ENCODE results near the gene FALEC.

The FALEC gene

DNA sequence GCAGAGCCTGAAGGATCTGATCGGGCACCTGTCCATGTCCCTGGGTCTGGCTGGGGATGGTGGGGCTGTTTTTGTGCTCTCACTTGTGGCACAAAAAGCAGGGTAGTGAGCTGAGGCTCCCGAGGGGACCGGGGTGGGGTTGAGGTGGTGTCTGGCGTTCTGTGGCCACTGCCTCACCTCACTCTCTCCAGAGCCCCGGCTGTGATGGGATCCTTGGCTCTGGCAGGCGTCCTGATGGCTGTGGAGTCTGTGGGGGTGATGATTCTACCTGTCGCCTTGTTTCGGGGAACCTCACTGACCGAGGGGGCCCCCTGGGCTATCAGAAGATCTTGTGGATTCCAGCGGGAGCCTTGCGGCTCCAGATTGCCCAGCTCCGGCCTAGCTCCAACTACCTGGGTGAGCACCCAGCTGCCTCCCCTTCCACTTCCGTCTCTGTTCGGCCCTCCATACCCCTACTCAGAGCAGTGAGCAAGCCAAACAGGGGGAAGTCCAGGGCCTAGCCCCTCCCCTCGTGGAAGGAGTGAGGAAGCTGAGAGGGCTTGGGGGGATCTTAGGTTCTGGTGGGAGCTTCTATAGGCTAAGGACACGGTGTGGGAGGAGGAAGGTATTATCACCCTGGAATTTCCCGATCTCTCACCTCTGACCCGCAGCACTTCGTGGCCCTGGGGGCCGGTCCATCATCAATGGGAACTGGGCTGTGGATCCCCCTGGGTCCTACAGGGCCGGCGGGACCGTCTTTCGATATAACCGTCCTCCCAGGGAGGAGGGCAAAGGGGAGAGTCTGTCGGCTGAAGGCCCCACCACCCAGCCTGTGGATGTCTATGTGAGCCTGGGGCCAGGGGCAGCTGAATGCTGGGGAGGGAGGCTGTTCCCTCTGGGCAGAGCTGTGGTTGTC, 40.7 kb downstream of the FALEC start:
- H3K4me3 ChIP-seq (ENCODE audit: low read depth, low read length): no peak overlapping the region
- in situ Hi-C loops (cut with HindIII; ENCODE audit: low sequenced_read_pairs): no loop called here
- no peak for DNase-seq (ENCODE audit: low read depth)
- TF ChIP-seq, protein P1, sequence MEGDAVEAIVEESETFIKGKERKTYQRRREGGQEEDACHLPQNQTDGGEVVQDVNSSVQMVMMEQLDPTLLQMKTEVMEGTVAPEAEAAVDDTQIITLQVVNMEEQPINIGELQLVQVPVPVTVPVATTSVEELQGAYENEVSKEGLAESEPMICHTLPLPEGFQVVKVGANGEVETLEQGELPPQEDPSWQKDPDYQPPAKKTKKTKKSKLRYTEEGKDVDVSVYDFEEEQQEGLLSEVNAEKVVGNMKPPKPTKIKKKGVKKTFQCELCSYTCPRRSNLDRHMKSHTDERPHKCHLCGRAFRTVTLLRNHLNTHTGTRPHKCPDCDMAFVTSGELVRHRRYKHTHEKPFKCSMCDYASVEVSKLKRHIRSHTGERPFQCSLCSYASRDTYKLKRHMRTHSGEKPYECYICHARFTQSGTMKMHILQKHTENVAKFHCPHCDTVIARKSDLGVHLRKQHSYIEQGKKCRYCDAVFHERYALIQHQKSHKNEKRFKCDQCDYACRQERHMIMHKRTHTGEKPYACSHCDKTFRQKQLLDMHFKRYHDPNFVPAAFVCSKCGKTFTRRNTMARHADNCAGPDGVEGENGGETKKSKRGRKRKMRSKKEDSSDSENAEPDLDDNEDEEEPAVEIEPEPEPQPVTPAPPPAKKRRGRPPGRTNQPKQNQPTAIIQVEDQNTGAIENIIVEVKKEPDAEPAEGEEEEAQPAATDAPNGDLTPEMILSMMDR (IDR thresholded peaks at IDR 0.05; ENCODE audit: low read depth, low read length, missing control alignments): no peak

DNA sequence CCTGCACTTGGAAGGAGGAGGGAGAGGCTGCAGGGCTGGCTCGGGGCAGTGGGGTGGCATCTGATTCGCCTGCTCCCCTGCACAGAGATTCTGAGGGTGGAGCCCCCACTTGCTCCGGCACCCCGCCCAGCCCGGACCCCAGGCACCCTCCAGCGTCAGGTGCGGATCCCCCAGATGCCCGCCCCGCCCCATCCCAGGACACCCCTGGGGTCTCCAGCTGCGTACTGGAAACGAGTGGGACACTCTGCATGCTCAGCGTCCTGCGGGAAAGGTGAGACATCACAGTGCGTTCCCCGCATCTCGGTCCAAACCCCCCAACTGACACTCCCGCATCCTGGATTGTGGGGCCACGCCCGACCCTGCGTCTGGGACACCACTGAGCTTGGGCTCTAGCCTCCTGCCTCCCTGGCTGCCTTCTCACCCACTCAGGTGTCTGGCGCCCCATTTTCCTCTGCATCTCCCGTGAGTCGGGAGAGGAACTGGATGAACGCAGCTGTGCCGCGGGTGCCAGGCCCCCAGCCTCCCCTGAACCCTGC, 41.6 kb downstream of the FALEC start:
- in situ Hi-C loops (cut with HindIII; ENCODE audit: low sequenced_read_pairs): no loop called here
- DNase-seq (ENCODE audit: low read depth): no peak
- TF ChIP-seq, protein P1 (IDR thresholded peaks at IDR 0.05; ENCODE audit: low read depth, low read length, missing control alignments): no peak

GRCh38 chr1:150557813-150558212, 42.3 kb downstream of the FALEC start:
- in situ Hi-C loops (cut with HindIII; ENCODE audit: low sequenced_read_pairs): no loop called here
- H3K4me3 ChIP-seq (ENCODE audit: low read depth, low read length): no peak overlapping the region
- DNase-seq (ENCODE audit: low read depth): no peak
- TF ChIP-seq, protein P1 (IDR thresholded peaks at IDR 0.05; ENCODE audit: low read depth, low read length, missing control alignments): no peak

More for the DNA sequence above, 41.6 kb downstream of the FALEC start:
- H3K4me3 ChIP-seq (ENCODE audit: low read depth, low read length): no peak overlapping the region

- no peak for DNase-seq (ENCODE audit: low read depth)
- TF ChIP-seq, protein P1 (IDR thresholded peaks at IDR 0.05; ENCODE audit: low read depth, low read length, missing control alignments): no peak
- H3K4me3 ChIP-seq (ENCODE audit: low read depth, low read length): no peak overlapping the region
- in situ Hi-C loops (cut with HindIII; ENCODE audit: low sequenced_read_pairs): no loop called here
These were observed 42.8 kb downstream of the FALEC start for GRCh38 chr1:150558303-150558704.

DNA sequence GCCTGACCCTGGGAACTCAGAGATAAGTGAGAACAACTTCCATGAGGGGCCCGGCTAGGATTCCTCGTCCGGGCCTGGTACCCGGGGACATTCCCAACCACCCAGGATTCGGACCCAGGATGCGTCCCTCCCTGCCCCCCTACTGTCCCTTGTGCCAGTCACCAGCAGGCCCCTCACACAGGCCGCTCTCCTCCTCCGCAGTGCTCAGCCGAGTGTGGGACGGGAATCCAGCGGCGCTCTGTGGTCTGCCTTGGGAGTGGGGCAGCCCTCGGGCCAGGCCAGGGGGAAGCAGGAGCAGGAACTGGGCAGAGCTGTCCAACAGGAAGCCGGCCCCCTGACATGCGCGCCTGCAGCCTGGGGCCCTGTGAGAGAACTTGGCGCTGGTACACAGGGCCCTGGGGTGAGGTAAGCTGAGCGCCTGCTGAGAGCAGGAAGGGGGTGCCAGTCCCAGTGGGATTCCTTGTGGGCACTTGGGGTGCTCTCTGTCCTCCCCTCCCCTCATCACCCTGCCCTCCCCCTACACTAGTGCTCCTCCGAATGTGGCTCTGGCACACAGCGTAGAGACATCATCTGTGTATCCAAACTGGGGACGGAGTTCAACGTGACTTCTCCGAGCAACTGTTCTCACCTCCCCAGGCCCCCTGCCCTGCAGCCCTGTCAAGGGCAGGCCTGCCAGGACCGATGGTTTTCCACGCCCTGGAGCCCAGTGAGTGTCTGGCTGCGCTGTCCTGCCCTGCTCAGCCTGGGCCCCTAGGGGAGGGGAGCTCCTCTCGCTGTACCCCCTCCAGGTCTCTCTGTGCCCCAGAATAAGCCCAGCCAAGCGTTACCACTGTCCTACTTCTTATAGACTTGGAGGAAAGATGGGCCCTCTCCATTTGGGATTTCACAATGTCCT, 43.5 kb downstream of the FALEC start:
- in situ Hi-C loops (cut with HindIII; ENCODE audit: low sequenced_read_pairs): no loop called here
- TF ChIP-seq, protein P1 (IDR thresholded peaks at IDR 0.05; ENCODE audit: low read depth, low read length, missing control alignments): no peak

DNA sequence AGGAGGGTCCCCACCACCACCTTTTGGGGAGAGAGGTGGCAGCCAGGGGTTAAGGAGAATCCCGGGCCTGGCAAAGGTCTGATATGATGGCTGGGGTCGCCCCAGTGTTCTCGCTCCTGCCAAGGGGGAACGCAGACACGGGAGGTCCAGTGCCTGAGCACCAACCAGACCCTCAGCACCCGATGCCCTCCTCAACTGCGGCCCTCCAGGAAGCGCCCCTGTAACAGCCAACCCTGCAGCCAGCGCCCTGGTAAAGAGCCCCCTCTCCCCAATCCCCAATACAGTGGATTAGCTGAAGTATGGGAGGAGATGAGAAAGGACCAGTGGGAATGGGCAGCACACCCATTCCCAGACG, 44.1 kb downstream of the FALEC start:
- TF ChIP-seq, protein P1 (IDR thresholded peaks at IDR 0.05; ENCODE audit: low read depth, low read length, missing control alignments): no peak
- no peak overlapping the region for H3K4me3 ChIP-seq (ENCODE audit: low read depth, low read length)
- in situ Hi-C loops (cut with HindIII; ENCODE audit: low sequenced_read_pairs): no loop called here
- no peak for DNase-seq (ENCODE audit: low read depth)

More for the DNA sequence above, 43.5 kb downstream of the FALEC start:
- no peak overlapping the region for H3K4me3 ChIP-seq (ENCODE audit: low read depth, low read length)
- no peak for DNase-seq (ENCODE audit: low read depth)
